Esophagus muscularis mucosa (tissue), 3 donors: Measurements from ENCODE around the gene UBAC2.

Experiments
- CTCF ChIP-seq, 3 experiments: fragments of 200-600 bp in 2 of 3; fragments of 450-650 bp in 1 of 3; sonication (generic) in 2 of 3; IDR thresholded peaks; one replicate each; pipeline ENCODE4 v1.5.1; 2017 to 2019; ENCODE audit warnings: antibody characterized with exemption in 3 of 3, mild to moderate bottlenecking in 2 of 3, moderate library complexity in 1 of 3
- POLR2AphosphoS5 ChIP-seq, 2 donors: sonication (generic); formaldehyde crosslinking; IDR thresholded peaks; one replicate each; pipeline ENCODE4 v1.6.1; 2017; ENCODE audit warnings: antibody characterized with exemption in 2 of 2

GRCh38 chr13:99293178-99293577 is 92.5 kb downstream of the UBAC2 start:
- TF ChIP-seq CTCF (IDR thresholded peaks at IDR 0.05) (no peak), POLR2AphosphoS5 (IDR thresholded peaks at IDR 0.05) (no peak)
